Upper lobe of left lung (tissue), 6 donors: ENCODE data around the gene PDE4D. TPM values are rescaled to one million over a fixed set of nuclear protein-coding genes. Genes with fewer than 3 reads are reported as not detected.

ENCODE experiments used
- ATAC-seq, 2 donors: fragments of 200-7000 bp; cut with Tn5 transposase; one replicate each; pipeline ENCODE4 v1.9.1; 2022; ENCODE audit warnings: mild to moderate bottlenecking in 2 of 2, moderate library complexity in 2 of 2; ENCODE audit not compliant: low FRiP score in 2 of 2
- DNase-seq, 2 donors: peaks; one replicate each; pipeline ENCODE4 v3.0.0-alpha.2; 2019 to 2020
- H3K27ac ChIP-seq, 4 donors: fragments of 200-600 bp; sonication (generic); one replicate each; pipeline ENCODE4 v1.5.1; 2016 to 2019
- H3K27me3 ChIP-seq, 4 donors: fragments of 200-600 bp; sonication (generic); one replicate each; pipeline ENCODE4 v1.5.1; 2017 to 2019
- H3K36me3 ChIP-seq, 4 donors: fragments of 200-600 bp; sonication (generic); one replicate each; pipeline ENCODE4 v1.5.1; 2016 to 2019
- H3K4me1 ChIP-seq, 4 donors: fragments of 200-600 bp; sonication (generic); one replicate each; pipeline ENCODE4 v1.5.1; 2018 to 2019
- H3K4me3 ChIP-seq, 4 donors: fragments of 200-600 bp; sonication (generic); one replicate each; pipeline ENCODE4 v1.5.1; 2017 to 2019; ENCODE audit warnings: mild to moderate bottlenecking in 2 of 4, moderate library complexity in 1 of 4
- H3K9me3 ChIP-seq, 4 donors: fragments of 200-600 bp; sonication (generic); one replicate each; pipeline ENCODE4 v1.5.1; 2018 to 2019
- CTCF ChIP-seq, 6 experiments: fragments of 450-650 bp in 4 of 6; fragments of 200-600 bp in 2 of 6; sonication (generic) in 2 of 6; IDR thresholded peaks; one replicate each; pipeline ENCODE4 v1.5.1; 2016 to 2019; ENCODE audit warnings: antibody characterized with exemption in 6 of 6
- EP300 ChIP-seq, 4 donors: sonication (generic); formaldehyde crosslinking; IDR thresholded peaks; one replicate each; pipeline ENCODE4 v1.5.1; 2017; ENCODE audit warnings: antibody characterized with exemption in 4 of 4, control low read depth in 2 of 4
- POLR2A ChIP-seq, 4 donors: fragments of 450-650 bp; IDR thresholded peaks; one replicate each; pipeline ENCODE4 v1.5.1; 2016 to 2017; ENCODE audit warnings: antibody characterized with exemption in 4 of 4, mild to moderate bottlenecking in 2 of 4
- POLR2AphosphoS5 ChIP-seq, 2 donors: sonication (generic); formaldehyde crosslinking; IDR thresholded peaks; one replicate each; pipeline ENCODE4 v1.5.1; 2017; ENCODE audit warnings: antibody characterized with exemption in 2 of 2
- WGBS, 2 donors: methylation state at CpG; one replicate each; pipeline ENCODE4 v1.1.5; 2017 to 2018; 5-methylcytosine and 5-hydroxymethylcytosine counted together
- total RNA-seq, 6 donors: library from RNA; depleted of rRNA in 4 of 6; stranded (reverse); fragments of >200 nt in 4 of 6; gene quantifications; one replicate each; pipeline versions ENCODE4 v1.1.0 to v1.2.1, GENCODE V29; 2016 to 2021
- donor health status: DM: no; HTN: no; CAD: no; lungs with moderate emphysema.
- donor health status: DM: no; HTN: yes; CAD: no; lungs with severe emphysema.

PDE4D gene
- total RNA-seq, 6 donors from 2014 or later: 50.4 to 188 (median 84.0) TPM

DNA sequence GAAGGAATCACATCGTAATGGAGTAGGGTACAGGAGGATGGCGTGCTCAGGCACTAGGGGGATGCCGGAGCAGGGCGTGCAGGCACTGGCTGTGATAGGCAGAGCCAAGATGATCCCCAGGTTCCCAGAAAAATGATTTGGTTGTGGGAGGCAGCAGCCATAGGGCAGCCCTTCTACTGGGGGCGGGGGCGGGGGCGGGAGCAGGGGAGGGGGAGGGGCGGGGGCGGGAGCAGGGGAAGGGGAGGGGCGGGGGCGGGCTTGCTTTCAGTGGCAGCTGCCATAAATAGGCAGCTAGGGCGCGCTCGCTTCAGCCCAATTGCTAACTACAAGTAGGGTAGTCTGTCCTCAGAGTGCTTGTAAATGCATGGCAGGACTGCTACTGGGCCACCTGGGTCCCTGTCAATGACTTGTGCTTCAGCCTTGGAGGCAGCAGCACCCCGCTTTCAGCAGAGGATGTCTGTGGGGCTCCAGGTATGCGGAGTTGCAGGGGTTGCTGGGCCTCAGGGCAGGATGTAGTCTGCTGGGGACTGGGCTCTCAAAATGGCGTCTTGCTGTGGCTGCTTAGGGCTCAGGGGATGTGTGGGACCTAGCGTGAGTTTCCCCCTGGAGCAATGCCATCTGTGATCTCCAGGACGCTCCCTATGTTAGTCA is 956.4 kb downstream of the PDE4D start:
- Histone ChIP-seq H3K36me3 (no peaks in the 10 kb centered on the region), H3K4me3 (no peak overlapping the region), H3K27me3 (no peaks in the 10 kb centered on the region), H3K27ac (no peak overlapping the region), H3K9me3 (no peaks in the 10 kb centered on the region), H3K4me1 (no peaks in the 10 kb centered on the region)
- DNase-seq (no peak), ATAC-seq (no peak)
- WGBS, 2 donors: 91 to 95% methylated on average over 5 to 12 of the region's 19 CpGs
- TF ChIP-seq EP300 (IDR thresholded peaks at IDR 0.05) (no peak), POLR2A (IDR thresholded peaks at IDR 0.05) (no peak), CTCF (IDR thresholded peaks at IDR 0.05) (no peak), POLR2AphosphoS5 (IDR thresholded peaks at IDR 0.05) (no peak)

DNA sequence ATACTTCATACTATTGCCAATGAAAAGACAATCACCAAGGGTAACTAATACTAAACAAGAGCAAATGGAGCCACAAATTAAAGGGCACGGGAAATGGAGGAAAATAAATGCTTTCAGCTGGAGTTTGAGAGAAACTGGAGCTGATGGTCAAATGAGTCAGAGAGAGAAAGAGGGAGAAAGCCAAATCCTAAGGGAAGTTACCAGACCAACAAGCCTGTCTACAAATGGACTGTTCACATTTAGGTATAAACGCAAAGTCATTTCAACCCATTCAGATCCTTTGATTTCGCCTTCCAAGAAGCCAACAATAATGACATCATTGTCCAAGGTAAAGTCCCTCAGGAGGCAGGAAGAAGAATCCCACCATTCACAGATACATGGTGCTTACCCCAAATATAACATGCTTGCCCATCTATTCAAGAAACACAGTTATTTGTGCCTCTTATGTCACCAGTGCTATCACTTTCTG is 958.9 kb downstream of the PDE4D start:
- no peaks in the 10 kb centered on the region for H3K36me3 ChIP-seq
- H3K4me3 ChIP-seq: no peak overlapping the region
- DNase-seq (no peak), ATAC-seq (no peak)
- H3K4me1 ChIP-seq: no peaks in the 10 kb centered on the region
- H3K9me3 ChIP-seq: no peaks in the 10 kb centered on the region
- 56 to 65% methylated on average over 3 of the region's 3 CpGs for WGBS, 2 donors
- H3K27ac ChIP-seq: no peak overlapping the region
- no peaks in the 10 kb centered on the region for H3K27me3 ChIP-seq
- TF ChIP-seq CTCF (IDR thresholded peaks at IDR 0.05) (no peak), POLR2AphosphoS5 (IDR thresholded peaks at IDR 0.05) (no peak), POLR2A (IDR thresholded peaks at IDR 0.05) (no peak), EP300 (IDR thresholded peaks at IDR 0.05) (no peak)

DNA sequence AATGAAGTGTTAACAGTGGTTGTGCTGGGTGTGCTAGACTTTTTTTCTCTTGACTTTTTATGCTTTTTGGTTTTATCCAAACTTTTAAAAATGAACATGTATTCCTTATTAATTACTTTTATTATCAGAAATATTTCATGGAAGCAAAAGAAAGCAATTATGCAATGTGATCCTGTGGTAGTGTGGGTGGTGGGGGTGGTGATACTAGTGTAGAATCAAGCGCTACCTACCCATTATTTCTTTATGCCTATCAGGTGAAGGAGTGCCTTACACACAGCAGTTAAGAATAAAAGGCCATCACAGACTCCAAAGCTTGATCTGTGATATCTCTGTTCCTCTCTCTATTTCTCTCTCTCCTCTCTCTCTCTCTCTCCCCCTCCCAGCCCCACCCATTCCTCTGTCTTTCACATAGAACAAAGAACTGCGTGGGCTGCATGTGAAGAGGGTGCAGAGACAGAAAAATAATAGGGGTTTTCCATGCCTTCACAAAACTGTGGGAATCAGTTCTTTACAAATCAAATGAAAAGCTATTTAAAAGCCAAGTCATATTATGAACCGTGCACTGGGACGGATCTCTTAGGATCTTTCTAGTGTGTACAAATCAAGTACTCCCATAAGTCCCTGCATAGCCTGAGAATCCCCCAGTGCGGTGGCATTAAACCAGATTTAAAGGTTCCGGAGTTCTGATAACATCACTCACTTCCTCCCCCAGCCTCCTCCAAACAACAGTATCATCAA is 959.5 kb downstream of the PDE4D start:
- DNase-seq: no peak
- Histone ChIP-seq H3K4me1 (no peaks in the 10 kb centered on the region), H3K36me3 (no peaks in the 10 kb centered on the region), H3K4me3 (no peak overlapping the region), H3K27ac (no peak overlapping the region), H3K9me3 (no peaks in the 10 kb centered on the region), H3K27me3 (no peaks in the 10 kb centered on the region)
- no peak for ATAC-seq
- WGBS, 2 donors: 63 to 76% methylated on average over 6 of the region's 6 CpGs
- TF ChIP-seq CTCF (IDR thresholded peaks at IDR 0.05) (no peak), EP300 (IDR thresholded peaks at IDR 0.05) (no peak), POLR2AphosphoS5 (IDR thresholded peaks at IDR 0.05) (no peak), POLR2A (IDR thresholded peaks at IDR 0.05) (no peak)

- ATAC-seq: no peak
- no peaks in the 10 kb centered on the region for H3K9me3 ChIP-seq
- TF ChIP-seq EP300 (IDR thresholded peaks at IDR 0.05) (no peak), POLR2AphosphoS5 (IDR thresholded peaks at IDR 0.05) (no peak), POLR2A (IDR thresholded peaks at IDR 0.05) (no peak), CTCF (IDR thresholded peaks at IDR 0.05) (no peak)
These were observed 961.4 kb downstream of the PDE4D start for GRCh38 chr5:58932057-58932612.

More at GRCh38 chr5:58932057-58932612, 961.4 kb downstream of the PDE4D start:
- no peak for DNase-seq
- Histone ChIP-seq H3K27ac (no peak overlapping the region), H3K36me3 (no peaks in the 10 kb centered on the region), H3K4me3 (no peak overlapping the region), H3K27me3 (no peaks in the 10 kb centered on the region), H3K4me1 (peaks cover 0 to under 1% (median 0%) of the 10 kb centered on the region in 4 donors)
- WGBS, 2 donors: 84 to 85% methylated on average over 4 of the region's 4 CpGs
